Fibroblast of the conjunctiva (primary cell): Measurements from ENCODE around the gene PGGHG.
"Not testable (repeated sequence)": the region's sequence is repeated elsewhere in the genome, so short reads cannot be mapped to it uniquely, and the experiment has no call there.

ENCODE experiments used
- DNase-seq: peaks from one replicate; pipeline ENCODE4 v3.0.0-alpha.2; 2010; ENCODE audit warnings: low read depth

PGGHG gene

DNA sequence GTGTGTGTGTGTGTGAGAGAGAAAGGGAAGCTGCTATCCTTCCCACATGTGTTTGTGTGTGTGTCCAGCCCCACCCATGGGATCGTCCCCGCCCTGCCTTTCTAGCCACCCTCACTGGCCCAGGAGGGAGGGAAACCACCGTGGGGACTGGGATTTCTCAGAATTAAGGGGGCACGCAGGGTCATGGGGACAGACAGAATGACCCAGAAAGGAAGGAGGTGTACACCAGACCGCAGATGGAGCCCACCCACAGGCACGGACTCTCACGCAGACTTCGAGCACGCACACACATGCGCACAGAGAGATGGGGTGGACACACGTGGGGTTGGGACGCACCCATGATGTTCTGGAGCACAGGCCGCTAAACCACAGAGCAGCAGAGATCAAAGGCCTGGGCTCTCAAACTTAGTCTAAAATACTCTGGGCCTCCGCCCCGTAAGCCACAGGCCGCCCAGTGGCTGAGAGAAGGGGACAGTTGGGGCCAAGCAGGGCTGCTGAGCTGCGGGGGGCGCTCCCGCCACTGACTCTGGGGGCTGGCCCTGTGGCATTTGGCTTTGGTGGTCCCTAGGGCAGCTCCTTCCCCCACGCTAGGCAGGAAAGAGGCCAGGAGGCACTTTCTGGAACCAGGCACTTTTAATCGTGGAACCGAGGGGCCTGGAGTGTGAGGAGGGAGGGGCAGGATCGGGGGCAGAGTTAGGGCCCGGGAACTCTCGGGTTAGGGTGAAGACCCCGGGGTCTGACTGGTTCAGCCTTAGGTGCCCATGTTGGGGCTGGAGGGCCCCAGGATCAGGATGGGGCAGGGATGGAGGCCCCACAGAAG is 8.9 kb downstream of the PGGHG start:
- DNase-seq, result no peak

DNA sequence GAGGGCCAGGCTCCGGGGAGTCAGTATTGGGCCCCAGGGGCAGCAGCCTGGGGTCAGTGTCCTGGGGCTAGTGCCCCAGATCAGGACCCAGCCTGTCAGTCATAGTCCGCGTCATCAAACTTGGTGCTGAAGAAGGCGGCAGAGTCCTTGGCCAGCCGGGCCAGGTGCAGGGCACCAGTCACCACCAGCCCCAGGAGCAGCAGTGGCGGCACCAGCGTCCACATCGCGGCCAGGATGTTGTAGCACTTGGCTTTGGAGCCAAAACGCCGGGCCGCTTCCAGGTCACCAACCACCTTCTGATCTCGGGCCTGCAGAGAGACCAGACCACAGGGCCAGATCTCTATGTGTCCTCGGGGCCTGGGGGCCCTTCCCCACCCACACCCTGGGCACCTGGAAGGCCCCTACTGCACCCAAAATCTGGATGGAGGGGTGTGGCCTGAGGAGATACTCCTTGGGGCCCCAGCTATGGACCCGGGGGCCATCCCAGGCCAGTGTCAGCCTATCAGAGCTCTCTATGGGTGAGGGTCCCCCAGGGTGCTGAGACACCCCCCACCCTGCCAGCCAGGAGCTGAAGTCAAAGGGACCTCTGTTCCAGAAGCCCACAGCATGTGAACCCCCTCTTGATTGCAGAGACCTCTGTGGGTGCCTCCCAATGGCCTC is 9.6 kb downstream of the PGGHG start:
- DNase-seq, result no peak

GRCh38 chr11:299081-299891 is 10.4 kb downstream of the PGGHG start, which contains the start of gene IFITM5:
IFITM5 (minus strand) TSS chr11:299526; CDS start chr11:299490, 36 bp downstream.
- DNase-seq, result no peak

- DNase-seq, result no peak
These were observed 11.2 kb downstream of the PGGHG start for GRCh38 chr11:299951-300735.

DNA sequence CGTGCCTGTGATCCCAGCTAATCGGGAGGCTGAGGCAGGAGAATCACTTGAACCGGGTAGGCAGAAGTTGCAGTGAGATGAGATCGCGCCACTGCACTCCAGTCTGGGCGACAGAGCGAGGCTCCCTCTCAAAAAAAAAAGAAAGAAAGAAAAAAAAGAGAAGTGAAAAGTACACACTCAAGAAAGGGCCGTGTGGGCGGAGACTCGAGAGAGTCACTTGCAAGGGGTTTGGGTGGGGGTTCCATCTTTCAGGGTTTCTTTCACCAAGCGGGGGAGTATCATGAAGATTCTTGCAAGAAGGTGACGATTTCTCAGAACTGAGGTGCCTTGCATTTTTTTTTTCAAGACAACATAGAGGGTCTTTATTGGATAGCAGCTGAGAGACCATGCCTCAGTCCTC is 14.4 kb downstream of the PGGHG start:
- no peak for DNase-seq

DNA sequence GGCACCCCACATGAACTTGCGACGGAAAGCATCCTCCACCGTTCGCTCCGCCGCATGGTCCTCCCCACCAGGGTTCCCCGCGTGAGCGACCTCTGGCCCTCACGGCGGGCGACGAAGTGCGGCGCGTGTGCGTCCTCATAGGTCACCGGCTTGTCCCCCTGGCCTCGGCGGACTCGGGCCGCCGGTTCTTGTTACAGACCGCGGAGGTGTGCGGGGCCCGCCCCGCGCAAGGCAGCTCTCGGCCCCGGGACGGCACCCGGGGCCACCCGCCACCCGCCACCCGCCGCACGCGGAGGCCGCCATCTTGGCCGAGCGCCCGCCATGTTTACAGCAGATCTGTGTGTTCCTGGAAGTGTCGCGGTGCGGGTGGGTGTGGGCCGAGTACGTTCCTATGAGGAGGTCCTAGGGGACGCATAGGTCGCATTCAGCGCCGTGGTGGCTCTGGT is 15.2 kb downstream of the PGGHG start:
- DNase-seq, result no peak

DNA sequence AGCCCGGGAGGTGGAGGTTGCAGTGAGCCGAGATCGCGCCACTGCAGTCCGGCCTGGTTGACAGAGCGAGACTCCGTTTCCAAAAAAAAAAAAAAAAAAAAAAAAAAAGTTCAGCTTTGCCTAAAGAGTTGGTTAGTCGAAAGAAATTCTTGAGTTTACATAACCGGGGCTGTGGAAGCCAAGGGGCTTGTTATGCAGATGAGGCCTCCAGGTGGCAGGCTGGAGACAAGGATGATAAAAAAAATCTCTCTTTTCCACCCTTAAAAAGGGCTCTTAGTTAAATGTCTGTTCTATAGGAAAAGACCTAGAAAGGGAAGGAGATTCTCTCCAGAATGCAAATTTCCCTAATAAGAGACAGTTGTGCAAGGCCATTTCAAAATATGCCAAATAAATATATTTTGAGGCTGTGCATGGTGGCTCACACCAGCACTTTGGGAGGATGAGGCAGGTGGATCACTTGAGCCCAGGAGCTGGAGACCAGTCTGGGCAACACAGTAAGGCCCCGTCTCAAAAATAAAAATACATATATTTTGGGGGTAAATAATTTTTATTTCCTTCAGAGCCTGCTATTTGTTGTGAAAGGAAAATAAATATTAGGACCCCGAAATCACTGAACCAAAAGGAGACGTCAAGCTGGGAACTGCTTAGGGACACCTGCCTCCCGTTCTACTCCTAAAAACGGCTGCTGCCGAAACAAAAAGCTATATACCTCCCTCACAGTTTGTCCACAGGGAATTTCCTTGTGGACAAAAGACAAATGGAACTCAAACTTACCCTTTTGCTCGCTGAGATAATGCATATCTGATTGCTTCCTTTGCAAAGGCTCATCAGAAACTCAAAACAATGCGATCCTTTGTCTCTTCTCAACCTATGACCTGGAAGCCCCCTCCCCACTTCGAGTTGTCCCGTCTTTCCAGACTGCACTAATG is 16.3 kb downstream of the PGGHG start:
- DNase-seq, result peak; percentile 81

DNA sequence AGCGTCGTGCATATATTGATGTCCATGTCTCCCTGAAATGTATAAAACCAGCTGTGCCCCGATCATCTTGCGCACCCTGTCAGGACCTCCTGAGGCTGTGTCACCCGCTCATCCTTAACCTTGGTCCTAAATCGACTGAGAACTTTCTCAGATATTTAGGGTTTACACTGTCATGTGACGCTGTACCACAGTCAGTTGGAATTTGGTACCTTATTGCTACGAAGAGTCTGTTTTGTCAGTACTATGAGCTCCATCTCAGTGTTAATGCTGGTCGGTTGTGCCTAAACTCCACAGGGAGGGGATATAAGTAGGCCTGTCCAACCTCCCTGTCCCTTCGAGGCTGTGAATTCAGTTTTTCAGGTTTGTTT is 16.9 kb downstream of the PGGHG start:
- no peak for DNase-seq

GRCh38 chr11:306645-307371 is 17.9 kb downstream of the PGGHG start:
- no peak for DNase-seq

DNA sequence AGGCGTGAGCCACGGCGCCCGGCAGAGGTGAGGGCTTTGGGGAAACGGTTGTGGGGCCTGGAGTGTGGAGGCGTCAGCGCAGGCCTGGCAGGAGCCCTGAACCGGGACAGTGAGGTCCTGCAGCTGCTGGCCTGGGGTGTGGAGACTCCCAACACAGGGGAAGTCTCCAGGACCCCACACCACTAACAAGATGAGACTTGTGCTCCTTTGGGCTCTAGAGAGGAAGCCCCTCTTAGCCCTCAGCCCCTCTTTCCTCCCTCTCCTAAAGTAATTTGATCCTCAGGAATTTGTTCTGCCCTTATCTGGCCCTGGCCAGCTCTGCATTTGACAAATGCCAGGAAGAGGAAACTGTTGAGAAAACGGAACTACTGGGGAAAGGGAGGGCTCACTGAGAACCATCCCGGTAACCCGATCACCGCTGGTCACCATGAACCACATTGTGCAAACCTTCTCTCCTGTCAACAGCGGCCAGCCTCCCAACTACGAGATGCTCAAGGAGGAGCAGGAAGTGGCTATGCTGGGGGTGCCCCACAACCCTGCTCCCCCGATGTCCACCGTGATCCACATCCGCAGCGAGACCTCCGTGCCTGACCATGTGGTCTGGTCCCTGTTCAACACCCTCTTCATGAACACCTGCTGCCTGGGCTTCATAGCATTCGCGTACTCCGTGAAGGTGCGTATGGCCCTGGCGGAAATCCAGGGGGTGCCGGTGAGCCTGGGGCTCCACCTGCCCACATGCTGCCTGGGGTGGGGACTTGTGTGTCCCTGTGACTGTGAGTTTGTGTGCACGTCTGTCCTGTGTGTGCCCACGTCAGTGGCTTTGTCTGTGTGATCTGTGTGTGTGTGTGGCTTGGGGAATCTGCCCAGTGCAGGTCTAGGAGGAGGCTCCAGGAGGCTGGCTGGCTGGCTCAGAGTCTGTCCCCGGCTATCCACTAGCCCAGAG is 19.1 kb downstream of the PGGHG start, which contains the start of gene IFITM2:
TSS of gene IFITM2 (plus strand) at position 51 of the 943 bp plus-strand sequence. CDS start at position 428, 377 bp downstream.
- DNase-seq, result peak; percentile 53

DNA sequence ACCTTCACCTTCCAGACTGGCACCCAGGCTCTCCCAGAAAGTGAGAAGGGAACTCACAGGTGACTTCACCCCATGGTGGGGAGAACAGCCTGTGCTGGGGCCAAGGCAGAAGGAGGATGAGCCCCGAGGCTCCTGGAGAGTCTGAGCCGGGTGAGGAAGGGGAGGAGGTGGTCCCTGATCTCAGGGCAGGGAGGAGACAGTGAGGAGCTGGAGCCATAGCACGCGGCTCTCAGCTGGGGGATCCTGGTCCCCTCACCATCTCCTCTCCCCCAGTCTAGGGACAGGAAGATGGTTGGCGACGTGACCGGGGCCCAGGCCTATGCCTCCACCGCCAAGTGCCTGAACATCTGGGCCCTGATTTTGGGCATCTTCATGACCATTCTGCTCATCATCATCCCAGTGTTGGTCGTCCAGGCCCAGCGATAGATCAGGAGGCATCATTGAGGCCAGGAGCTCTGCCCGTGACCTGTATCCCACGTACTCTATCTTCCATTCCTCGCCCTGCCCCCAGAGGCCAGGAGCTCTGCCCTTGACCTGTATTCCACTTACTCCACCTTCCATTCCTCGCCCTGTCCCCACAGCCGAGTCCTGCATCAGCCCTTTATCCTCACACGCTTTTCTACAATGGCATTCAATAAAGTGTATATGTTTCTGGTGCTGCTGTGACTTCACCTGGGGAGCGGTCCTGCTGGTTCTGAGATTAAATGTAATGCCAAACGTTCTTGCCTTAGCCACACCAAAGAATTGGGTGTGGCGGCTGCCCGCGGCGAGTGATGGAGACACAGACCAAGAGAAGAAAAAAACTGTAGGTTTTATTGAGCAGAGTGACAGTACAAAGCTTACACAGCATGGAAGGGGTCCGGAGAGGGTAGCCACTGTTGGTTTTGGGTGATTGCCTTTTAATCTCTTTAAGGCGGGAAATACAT is 20.1 kb downstream of the PGGHG start:
- DNase-seq, result not testable (repeated sequence)

DNA sequence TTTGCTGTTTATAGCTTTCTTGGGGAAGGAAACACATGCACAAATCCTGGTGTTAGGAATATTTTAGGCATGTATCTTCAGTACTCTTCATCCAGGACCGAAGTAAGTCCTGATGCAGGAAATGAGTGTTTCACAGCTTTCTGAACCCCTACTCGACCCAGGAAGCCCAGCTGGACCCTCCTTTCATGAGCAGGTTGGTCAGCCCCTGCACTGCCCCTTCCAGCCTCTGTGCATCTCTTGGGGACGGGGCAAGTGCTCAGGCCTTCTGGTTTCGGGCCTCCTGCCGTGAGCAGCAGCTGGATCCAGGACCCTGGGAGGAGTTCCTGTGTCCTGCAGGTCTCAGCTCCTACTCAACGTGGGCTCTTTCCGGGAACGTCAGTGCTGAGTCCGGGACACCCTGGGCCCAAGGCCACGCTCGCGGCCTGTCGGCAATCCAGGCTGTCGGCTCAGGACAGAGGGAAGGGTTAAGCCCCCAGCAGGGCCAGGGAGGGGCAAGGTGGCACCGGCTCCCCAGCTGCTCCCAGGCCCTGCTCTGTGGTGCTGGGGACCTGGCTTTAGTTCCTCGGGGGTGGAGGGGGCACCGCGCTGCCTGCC is 21.1 kb downstream of the PGGHG start:
- not testable (repeated sequence) for DNase-seq

- DNase-seq, result not testable (repeated sequence)
These were observed 22.3 kb downstream of the PGGHG start for GRCh38 chr11:311013-311748.

DNA sequence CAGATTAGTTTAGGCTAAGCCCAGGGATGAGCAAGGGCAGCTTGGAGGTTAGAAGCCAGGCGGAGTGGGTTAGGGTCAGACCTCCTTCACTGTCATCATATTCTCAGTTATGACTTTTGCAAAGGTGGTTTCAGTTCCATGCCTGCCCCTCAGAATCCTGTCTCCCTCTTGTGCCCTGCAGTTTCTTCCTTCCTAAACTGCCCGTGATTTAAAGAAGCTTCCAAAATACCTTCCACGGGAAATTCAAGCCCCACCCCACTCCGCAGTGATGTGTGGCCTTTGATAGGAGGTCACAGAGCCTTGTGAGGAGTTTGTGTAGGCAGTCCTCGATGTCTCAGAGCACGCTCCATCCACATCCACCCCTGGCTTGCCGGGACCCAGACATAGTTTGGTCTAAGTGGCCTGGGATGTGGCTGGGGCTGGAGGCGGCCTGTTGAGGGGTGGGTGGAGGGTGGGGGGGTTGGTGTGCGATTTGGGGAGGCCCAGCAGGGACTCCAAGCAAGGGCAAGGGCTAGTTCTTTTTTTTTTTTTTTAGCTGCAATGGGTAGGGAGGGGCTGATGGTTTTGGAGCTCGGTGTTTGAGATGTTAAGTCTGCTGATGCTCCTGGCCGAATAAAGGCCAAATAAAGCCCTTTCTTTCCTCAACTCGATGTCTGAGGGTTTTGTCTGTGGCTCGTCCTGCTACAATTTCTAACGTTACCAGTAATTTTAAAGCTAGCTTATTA is 23.3 kb downstream of the PGGHG start:
- DNase-seq, result no peak

DNA sequence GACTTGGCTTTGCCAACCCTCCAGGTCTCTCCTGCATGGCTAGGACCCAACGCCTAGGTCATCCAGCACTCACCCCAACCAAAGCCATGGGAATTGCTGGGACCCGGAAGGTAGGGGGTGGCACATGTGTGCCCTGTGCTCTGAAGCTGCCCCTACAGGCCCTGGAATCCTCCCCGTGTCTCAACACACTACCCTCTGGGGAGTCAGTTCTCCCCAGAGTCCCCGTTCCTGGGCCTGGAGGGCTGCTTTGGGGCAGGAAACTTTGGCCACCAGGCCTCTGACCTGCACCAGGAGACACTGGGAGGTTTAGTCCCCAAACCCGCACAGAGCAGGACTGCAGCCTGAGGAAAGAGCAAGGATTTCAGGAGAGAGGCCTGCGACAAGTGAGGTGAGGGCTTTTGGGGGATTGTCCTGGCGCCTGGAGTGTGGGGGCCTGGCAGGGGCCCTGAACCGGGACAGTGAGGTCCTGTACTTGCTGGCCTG is 24.4 kb downstream of the PGGHG start:
- DNase-seq, result no peak
